GM12874 (cell line): Measurements from ENCODE around the gene HACD1.

ENCODE experiments used
- CTCF ChIP-seq: IDR thresholded peaks from 2 replicates; pipeline ENCODE4 v1.5.1; 2011; ENCODE audit warnings: low read depth, mild to moderate bottlenecking, control low read depth, low read length, moderate library complexity; ENCODE audit not compliant: insufficient read depth

The HACD1 gene, protein sequence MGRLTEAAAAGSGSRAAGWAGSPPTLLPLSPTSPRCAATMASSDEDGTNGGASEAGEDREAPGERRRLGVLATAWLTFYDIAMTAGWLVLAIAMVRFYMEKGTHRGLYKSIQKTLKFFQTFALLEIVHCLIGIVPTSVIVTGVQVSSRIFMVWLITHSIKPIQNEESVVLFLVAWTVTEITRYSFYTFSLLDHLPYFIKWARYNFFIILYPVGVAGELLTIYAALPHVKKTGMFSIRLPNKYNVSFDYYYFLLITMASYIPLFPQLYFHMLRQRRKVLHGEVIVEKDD

GRCh38 chr10:17617031-17617911 lies at the start of gene HACD1:
Gene HACD1 (minus strand): TSS chr10:17617374. CDS start chr10:17617339, 35 bp downstream.
- peak; percentile 19 for TF ChIP-seq CTCF

- TF ChIP-seq CTCF: no peak
Observed at GRCh38 chr10:17665747-17666146, 48.6 kb upstream of the HACD1 start.

- no peak for TF ChIP-seq CTCF
Observed at GRCh38 chr10:17663450-17663849, 46.3 kb upstream of the HACD1 start.

DNA sequence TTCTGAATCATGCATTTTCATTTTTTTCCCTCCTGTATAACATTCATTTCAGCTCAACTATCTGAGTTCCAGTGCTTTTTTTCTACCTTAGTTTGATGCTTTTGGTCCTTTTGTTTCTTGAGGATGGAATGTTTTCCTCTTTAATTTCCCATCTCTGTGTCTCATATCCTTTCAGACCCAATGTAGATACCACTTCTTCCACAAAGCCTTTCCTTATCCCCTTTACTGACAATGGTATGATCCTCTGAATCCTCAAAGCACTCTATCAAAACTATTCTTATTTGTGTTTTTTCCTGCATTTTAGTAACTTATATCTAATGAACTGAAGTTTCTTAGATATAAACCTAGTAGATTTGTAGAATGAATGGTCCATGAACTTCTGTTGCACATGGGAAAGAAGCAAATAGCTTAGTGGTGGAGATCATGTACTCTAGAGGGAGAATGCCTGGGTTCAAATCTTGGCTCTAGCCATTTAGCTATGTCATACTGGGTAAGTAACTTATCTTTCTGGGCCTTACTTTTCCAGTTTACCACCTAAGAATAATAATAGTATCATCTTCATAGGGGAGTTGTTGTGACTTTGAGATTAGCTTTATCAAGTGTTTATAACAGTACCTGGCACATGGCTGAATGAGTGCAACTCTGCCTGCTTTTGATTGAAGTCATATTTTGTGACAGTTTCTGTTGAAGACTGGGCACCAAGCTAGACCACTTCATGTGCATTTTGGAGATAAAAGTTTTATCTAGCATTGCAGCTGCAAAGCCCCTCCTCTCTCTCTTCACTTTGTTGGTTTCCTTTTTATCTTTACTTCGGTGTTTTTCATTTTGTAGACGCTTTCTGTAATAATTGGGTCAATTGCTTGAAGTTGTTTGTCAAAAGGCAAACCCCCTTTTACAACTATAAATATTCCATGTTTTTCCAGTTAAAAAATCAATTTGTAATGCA lies 45.3 kb upstream of the HACD1 start:
- no peak for TF ChIP-seq CTCF

GRCh38 chr10:17661510-17661909 lies 44.3 kb upstream of the HACD1 start:
- TF ChIP-seq CTCF: no peak

- TF ChIP-seq CTCF: no peak
Observed at GRCh38 chr10:17660921-17661320, 43.7 kb upstream of the HACD1 start.
